ENCODE data around the gene ADGRV1.

GRCh38 chr5:91180506-91180905 is 621.9 kb downstream of the ADGRV1 start:
- TF ChIP-seq CTCF (conservative IDR thresholded peaks at IDR 0.05; ENCODE audit: low read length) (no peak), EZH2phosphoT487 (IDR thresholded peaks at IDR 0.05; ENCODE audit: borderline replicate concordance) (no peak)

Data from Loucy (cell line).